Lung (tissue), 12 donors: ENCODE results near the gene RINL. TPM values are rescaled to one million over a fixed set of nuclear protein-coding genes. Genes with fewer than 3 reads are reported as not detected.
A peak's percentile ranks its signal among the peaks of the same experiment; 100 is the strongest.

Experiments
- ATAC-seq: fragments of 200-7000 bp; cut with Tn5 transposase; one replicate; pipeline ENCODE4 v1.9.1; 2020; ENCODE audit warnings: moderate number of reproducible peaks; ENCODE audit not compliant: insufficient read depth, low FRiP score
- DNase-seq, 3 donors: peaks; one replicate each; pipeline ENCODE4 v3.0.0-alpha.2; 2013 to 2017
- H3K27ac ChIP-seq, 2 donors: one replicate each; pipeline ENCODE4 v1.5.1; 2013; ENCODE audit warnings: mild to moderate bottlenecking in 2 of 2, moderate library complexity in 2 of 2, control low read depth in 1 of 2, inconsistent platforms in 1 of 2, low read depth in 1 of 2, low read length in 1 of 2
- H3K27me3 ChIP-seq, 3 donors: one replicate each; pipeline ENCODE4 v1.5.1; 2013; ENCODE audit warnings: low read length in 2 of 3; ENCODE audit not compliant: control insufficient read depth in 3 of 3, insufficient read depth in 3 of 3
- H3K36me3 ChIP-seq, 4 donors: one replicate each; pipeline ENCODE4 v1.5.1; 2013; ENCODE audit warnings: low read length in 4 of 4, mild to moderate bottlenecking in 1 of 4, moderate library complexity in 1 of 4; ENCODE audit not compliant: control insufficient read depth in 4 of 4, insufficient read depth in 4 of 4
- H3K4me1 ChIP-seq, 5 donors: one replicate each; pipeline ENCODE4 v1.5.1; 2013; ENCODE audit warnings: low read length in 5 of 5, mild to moderate bottlenecking in 2 of 5, moderate library complexity in 1 of 5; ENCODE audit not compliant: control insufficient read depth in 5 of 5, insufficient read depth in 5 of 5
- H3K4me3 ChIP-seq: one replicate; pipeline ENCODE4 v1.5.1; 2013; ENCODE audit warnings: mild to moderate bottlenecking, control low read depth, moderate library complexity
- H3K9ac ChIP-seq, 2 donors: one replicate each; pipeline ENCODE4 v1.5.1; 2013; ENCODE audit warnings: low read length in 2 of 2, control low read depth in 1 of 2; ENCODE audit not compliant: insufficient read depth in 1 of 2
- H3K9me3 ChIP-seq, 4 donors: one replicate each; pipeline ENCODE4 v1.5.1; 2013; ENCODE audit warnings: low read length in 3 of 4, mild to moderate bottlenecking in 1 of 4, moderate library complexity in 1 of 4; ENCODE audit not compliant: control insufficient read depth in 4 of 4, insufficient read depth in 3 of 4
- WGBS, 2 donors: extraction: QIAGEN DNeasy Blood & Tissue Kit; methylation state at CpG; one replicate each; pipeline ENCODE4 v1.1.7; 2013; 5-methylcytosine and 5-hydroxymethylcytosine counted together
- polyA plus RNA-seq, 2 donors: library from polyadenylated mRNA; stranded (reverse); fragments of 200-250 nt; gene quantifications; one replicate each; pipeline ENCODE4 v1.2.1, GENCODE V29; 2013
- total RNA-seq, 2 donors: library from RNA; depleted of rRNA in 1 of 2; stranded (reverse); fragments of >200 nt in 1 of 2; gene quantifications; one replicate each; pipeline ENCODE4 v1.2.1, GENCODE V29; 2014 to 2021
- TF ChIP-seq, protein P1 (sequence below): IDR thresholded peaks from 2 replicates; pipeline ENCODE4 v1.5.1; 2012; ENCODE audit warnings: mild to moderate bottlenecking; ENCODE audit errors: control extremely low read depth, extremely low read depth
- donor health status: control.
- donor health status: control.
- donor health status: Bipolar disorder and iron deficiency.
- donor health status: healthy.
- donor health status: DM: yes; HTN: yes; CAD: no.

RINL gene
- total and polyA plus RNA-seq, 4 donors, result 7.0 to 24.0 (median 15.4) TPM

DNA sequence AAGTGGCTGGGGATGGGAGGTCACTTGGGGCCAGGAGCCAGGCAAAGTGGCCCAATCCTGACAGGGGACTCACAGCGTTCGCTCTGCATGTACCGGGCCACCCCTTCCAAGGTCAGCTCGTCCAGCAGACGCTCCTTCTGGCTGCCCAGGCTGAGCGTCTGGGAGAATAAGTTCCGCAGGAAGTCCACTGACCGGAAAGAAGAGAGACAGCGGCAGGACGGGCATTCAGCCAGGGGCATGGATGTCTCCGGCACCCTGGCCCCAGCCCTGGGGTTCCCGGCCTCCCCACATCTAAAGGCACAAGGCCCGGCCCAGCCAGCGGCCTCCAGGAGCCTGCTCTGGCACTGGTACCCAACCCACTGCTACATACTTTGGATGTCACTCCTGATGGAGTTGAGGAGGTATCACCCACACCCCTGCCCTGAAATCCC is 15.3 kb upstream of the RINL start:
- Histone ChIP-seq H3K9me3 (peaks cover 0 to 2% (median 0%) of the 10 kb centered on the region in 4 donors), H3K4me3 (no peak overlapping the region), H3K4me1 (peaks cover 0 to 16% (median 7%) of the 10 kb centered on the region in 5 donors), H3K27me3 (no peaks in the 10 kb centered on the region), H3K36me3 (peaks cover 0 to 33% (median 18%) of the 10 kb centered on the region in 4 donors), H3K9ac (no peak overlapping the region), H3K27ac (peak overlapping the region in 1 of 2 donors; percentile 30)
- no peak for ATAC-seq
- TF ChIP-seq, protein P1, sequence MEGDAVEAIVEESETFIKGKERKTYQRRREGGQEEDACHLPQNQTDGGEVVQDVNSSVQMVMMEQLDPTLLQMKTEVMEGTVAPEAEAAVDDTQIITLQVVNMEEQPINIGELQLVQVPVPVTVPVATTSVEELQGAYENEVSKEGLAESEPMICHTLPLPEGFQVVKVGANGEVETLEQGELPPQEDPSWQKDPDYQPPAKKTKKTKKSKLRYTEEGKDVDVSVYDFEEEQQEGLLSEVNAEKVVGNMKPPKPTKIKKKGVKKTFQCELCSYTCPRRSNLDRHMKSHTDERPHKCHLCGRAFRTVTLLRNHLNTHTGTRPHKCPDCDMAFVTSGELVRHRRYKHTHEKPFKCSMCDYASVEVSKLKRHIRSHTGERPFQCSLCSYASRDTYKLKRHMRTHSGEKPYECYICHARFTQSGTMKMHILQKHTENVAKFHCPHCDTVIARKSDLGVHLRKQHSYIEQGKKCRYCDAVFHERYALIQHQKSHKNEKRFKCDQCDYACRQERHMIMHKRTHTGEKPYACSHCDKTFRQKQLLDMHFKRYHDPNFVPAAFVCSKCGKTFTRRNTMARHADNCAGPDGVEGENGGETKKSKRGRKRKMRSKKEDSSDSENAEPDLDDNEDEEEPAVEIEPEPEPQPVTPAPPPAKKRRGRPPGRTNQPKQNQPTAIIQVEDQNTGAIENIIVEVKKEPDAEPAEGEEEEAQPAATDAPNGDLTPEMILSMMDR, result no peak
- no peak for DNase-seq
- 59 to 91% methylated on average over 14 of the region's 14 CpGs for WGBS, 2 donors

DNA sequence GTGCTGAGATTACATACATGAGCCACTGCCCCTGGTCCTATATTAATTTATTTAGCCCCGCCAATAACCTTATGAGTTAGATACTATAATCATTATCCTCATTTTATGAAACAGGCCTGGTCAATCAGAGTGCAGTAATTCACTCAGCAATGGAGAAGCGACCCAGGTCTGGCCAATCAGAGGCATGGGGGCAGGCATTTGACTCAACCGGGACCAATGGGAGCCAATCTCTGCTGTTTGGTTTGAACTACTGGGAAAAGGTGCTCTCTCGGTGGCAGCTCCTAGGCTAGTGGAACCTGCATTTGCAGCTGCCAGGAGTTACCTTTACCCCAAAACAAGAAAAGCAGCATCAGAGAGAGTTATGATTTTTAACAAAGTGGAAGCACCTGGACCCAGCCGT is 14.8 kb upstream of the RINL start:
- TF ChIP-seq, protein P1, result no peak
- H3K27me3 ChIP-seq, result no peaks in the 10 kb centered on the region
- no peak overlapping the region for H3K9ac ChIP-seq
- DNase-seq (no peak), ATAC-seq (no peak)
- H3K4me1 ChIP-seq, result peaks cover 0 to 12% (median 2%) of the 10 kb centered on the region in 5 donors
- H3K36me3 ChIP-seq, result peaks cover 0 to 35% (median 20%) of the 10 kb centered on the region in 4 donors
- no peak overlapping the region for H3K4me3 ChIP-seq
- WGBS, 2 donors, result 75 to 88% methylated on average over 5 of the region's 5 CpGs
- no peak overlapping the region for H3K27ac ChIP-seq
- peaks cover 0 to 2% (median 0%) of the 10 kb centered on the region in 4 donors for H3K9me3 ChIP-seq

DNA sequence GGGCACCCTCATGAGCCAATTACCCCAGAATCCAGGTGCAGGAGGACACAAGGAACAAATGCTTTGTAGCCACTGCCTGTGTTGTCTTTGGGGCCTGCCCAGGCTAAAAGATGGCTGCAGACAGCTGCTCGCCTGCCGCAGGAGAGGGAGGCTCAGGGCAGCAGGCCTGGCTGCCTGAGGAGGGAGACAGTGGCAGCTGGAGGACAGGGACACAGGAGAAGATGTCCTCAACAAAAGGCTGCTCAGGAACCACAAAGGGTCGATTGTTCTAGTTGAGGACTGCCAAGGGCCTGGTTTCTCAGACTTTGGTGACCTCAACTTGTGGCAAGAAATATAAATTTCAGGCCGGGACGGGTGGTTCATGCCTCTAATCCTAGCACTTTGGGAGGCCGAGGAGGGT is 13.7 kb upstream of the RINL start:
- TF ChIP-seq, protein P1, result no peak
- 93 to 97% methylated on average over 6 of the region's 6 CpGs for WGBS, 2 donors
- H3K4me3 ChIP-seq, result no peak overlapping the region
- H3K9me3 ChIP-seq, result peaks cover 0 to 2% (median 0%) of the 10 kb centered on the region in 4 donors
- no peak overlapping the region for H3K9ac ChIP-seq
- peaks cover 0 to 11% (median 0%) of the 10 kb centered on the region in 5 donors for H3K4me1 ChIP-seq
- no peak for DNase-seq
- H3K27me3 ChIP-seq, result no peaks in the 10 kb centered on the region
- ATAC-seq, result no peak
- peaks cover 0 to 39% (median 20%) of the 10 kb centered on the region in 4 donors for H3K36me3 ChIP-seq
- no peak overlapping the region for H3K27ac ChIP-seq

DNA sequence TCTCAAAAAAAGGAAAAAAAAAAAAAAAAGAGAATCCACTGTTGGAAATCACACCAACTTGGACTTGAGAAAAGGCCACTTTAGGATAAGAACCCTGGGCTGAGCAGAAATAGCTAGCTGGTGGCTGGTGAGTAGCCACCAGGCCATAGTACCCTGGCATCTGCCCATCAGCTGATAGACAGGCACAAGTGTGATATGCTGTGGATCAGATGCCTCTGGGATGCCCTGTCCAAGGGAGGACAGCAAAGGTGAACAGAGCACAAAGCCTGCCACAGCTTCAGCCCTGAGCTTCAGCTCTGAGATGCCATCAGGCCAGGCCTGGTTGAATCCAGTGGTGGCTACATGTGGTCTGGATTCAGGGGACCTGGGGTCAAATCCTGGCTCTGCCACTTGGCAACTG is 12.6 kb upstream of the RINL start:
- Histone ChIP-seq H3K9me3 (peaks cover 0 to 2% (median 0%) of the 10 kb centered on the region in 4 donors), H3K27me3 (no peaks in the 10 kb centered on the region), H3K4me1 (peaks cover 0 to 9% (median 0%) of the 10 kb centered on the region in 5 donors), H3K36me3 (peaks cover 0 to 39% (median 22%) of the 10 kb centered on the region in 4 donors), H3K4me3 (no peak overlapping the region), H3K27ac (no peak overlapping the region), H3K9ac (no peak overlapping the region)
- TF ChIP-seq, protein P1, result no peak
- ATAC-seq (no peak), DNase-seq (no peak)
